HL-60 (cell line): ENCODE results near the gene CFAP141.

Experiments
- DNase-seq, 2 experiments: peaks; one replicate each; pipeline ENCODE4 v3.0.0-alpha.2; 2010 to 2020; ENCODE audit warnings: low read depth in 1 of 2, low spot score in 1 of 2
- H3K27ac ChIP-seq: fragments of 250-450 bp; sonication (Bioruptor Pico); replicated peaks from 2 replicates; pipeline ENCODE4 v1.5.1; 2020; ENCODE audit warnings: mild to moderate bottlenecking, moderate library complexity
- H3K27me3 ChIP-seq: fragments of 250-450 bp; sonication (Bioruptor Pico); 2 replicates; pipeline ENCODE4 v1.5.1; 2021; ENCODE audit warnings: mild to moderate bottlenecking, moderate library complexity; ENCODE audit not compliant: insufficient read depth, poor library complexity, severe bottlenecking
- H3K4me3 ChIP-seq: replicated peaks from 2 replicates; pipeline ENCODE4 v1.5.1; 2011; ENCODE audit warnings: mild to moderate bottlenecking, control low read depth, low read length; ENCODE audit not compliant: insufficient read depth
- CTCF ChIP-seq: IDR thresholded peaks from one replicate; pipeline ENCODE4 v1.5.1; 2011; ENCODE audit warnings: low read length, control low read depth, inconsistent platforms; ENCODE audit not compliant: insufficient read depth
- GABPA ChIP-seq: IDR thresholded peaks from 2 replicates; pipeline ENCODE4 v1.6.1; 2012; ENCODE audit warnings: low read depth
- POLR2AphosphoS5 ChIP-seq: IDR thresholded peaks from 2 replicates; pipeline ENCODE4 v1.6.1; 2012; ENCODE audit warnings: low read depth
- REST ChIP-seq: IDR thresholded peaks from 2 replicates; pipeline ENCODE4 v1.6.1; 2012; ENCODE audit warnings: low read depth; ENCODE audit not compliant: insufficient replicate concordance
- SPI1 ChIP-seq: IDR thresholded peaks from 2 replicates; pipeline ENCODE4 v1.6.1; 2012; ENCODE audit warnings: low read depth, mild to moderate bottlenecking, borderline replicate concordance

CFAP141 gene

GRCh38 chr1:154223621-154224020 is 17.5 kb upstream of the CFAP141 start:
- H3K27me3 ChIP-seq: no peaks in the 10 kb centered on the region
- TF ChIP-seq SPI1: peak; percentile 36; the same call in 1 of the 2 replicates
- TF ChIP-seq POLR2AphosphoS5: no peak
- H3K27ac ChIP-seq: no peak overlapping the region
- H3K4me3 ChIP-seq: no peak overlapping the region
- no peak for DNase-seq

GRCh38 chr1:154222918-154223317 is 16.8 kb upstream of the CFAP141 start:
- Histone ChIP-seq H3K27me3 (no peaks in the 10 kb centered on the region), H3K4me3 (no peak overlapping the region), H3K27ac (no peak overlapping the region)
- DNase-seq: no peak
- TF ChIP-seq SPI1 (no peak), REST (no peak), CTCF (no peak), GABPA (no peak), POLR2AphosphoS5 (no peak)

GRCh38 chr1:154222518-154222917 is 16.4 kb upstream of the CFAP141 start:
- TF ChIP-seq REST: no peak
- no peak for TF ChIP-seq CTCF
- no peak for TF ChIP-seq POLR2AphosphoS5
- TF ChIP-seq GABPA: no peak
- TF ChIP-seq SPI1: no peak
- DNase-seq: no peak
- no peaks in the 10 kb centered on the region for H3K27me3 ChIP-seq
- H3K27ac ChIP-seq: no peak overlapping the region; the same call in 1 of the 2 replicates
- peak overlapping the region; percentile 7; the same call in 1 of the 2 replicates for H3K4me3 ChIP-seq

- no peaks in the 10 kb centered on the region for H3K27me3 ChIP-seq
- peak overlapping the region; percentile 96 for H3K27ac ChIP-seq
- peak overlapping the region; percentile 88 for H3K4me3 ChIP-seq
- peak; percentile 47 to 55 for DNase-seq
- TF ChIP-seq REST (no peak), POLR2AphosphoS5 (peak; percentile 49; the same call in 1 of the 2 replicates), SPI1 (no peak)
These were observed 15.3 kb upstream of the CFAP141 start for GRCh38 chr1:154221278-154222001.
